Panc1 (cell line): ENCODE measurements around the gene ENTPD8. TPM values are rescaled to one million over a fixed set of nuclear protein-coding genes. Genes with fewer than 3 reads are reported as not detected.
A peak's percentile ranks its signal among the peaks of the same experiment; 100 is the strongest.

Source experiments
- ATAC-seq: fragments of 200-7000 bp; cut with Tn5 transposase; 2 replicates; pipeline ENCODE4 v1.9.1; 2020; ENCODE audit warnings: mild to moderate bottlenecking, moderate library complexity
- BruUV-seq: library from RNA; stranded (reverse); fragments of 400-500 nt; replicated peaks from 2 replicates; lab custom pipeline; 2021; lab: Mats Ljungman, UMichigan
- CTCF ChIA-PET: fragments of 300-600 bp; sonication (Branson Sonifier 250); formaldehyde crosslinking; loops from one replicate; lab custom pipeline; 2022; ENCODE audit warnings: antibody characterized with exemption; lab: Charles Lee
- POLR2A ChIA-PET: fragments of 300-600 bp; sonication (Branson Sonifier 250); formaldehyde crosslinking; loops from one replicate; lab custom pipeline; 2022; ENCODE audit warnings: antibody characterized with exemption; lab: Charles Lee
- DNase-seq: peaks from one replicate; pipeline ENCODE4 v3.0.0-alpha.2; 2010; ENCODE audit warnings: low read depth, low spot score
- H3K27ac ChIP-seq: 2 replicates; pipeline ENCODE4 v1.5.1; 2011; ENCODE audit warnings: mild to moderate bottlenecking, low read length, inconsistent platforms
- H3K27me3 ChIP-seq: fragments of 200-500 bp; sonication (Bioruptor generic); 2 replicates; pipeline ENCODE4 v1.6.0; 2014; ENCODE audit warnings: low read length, inconsistent platforms; ENCODE audit not compliant: control insufficient read depth, insufficient read depth
- H3K36me3 ChIP-seq: fragments of 200-500 bp; sonication (Bioruptor generic); 2 replicates; pipeline ENCODE4 v1.5.1; 2014; ENCODE audit warnings: inconsistent platforms, mild to moderate bottlenecking, low read length, moderate library complexity; ENCODE audit not compliant: control insufficient read depth, insufficient read depth
- H3K4me1 ChIP-seq: 2 replicates; pipeline ENCODE4 v1.5.1; 2011; ENCODE audit warnings: inconsistent platforms, mild to moderate bottlenecking, low read length, moderate library complexity; ENCODE audit not compliant: control insufficient read depth, insufficient read depth
- H3K4me3 ChIP-seq, 2 experiments: 2 replicates each; pipeline ENCODE4 v1.5.1; 2011 to 2012; ENCODE audit warnings: low read depth in 2 of 2, low read length in 2 of 2, mild to moderate bottlenecking in 2 of 2, inconsistent platforms in 1 of 2, moderate library complexity in 1 of 2
- H3K9me3 ChIP-seq: fragments of 200-500 bp; sonication (Bioruptor generic); 2 replicates; pipeline ENCODE4 v1.5.1; 2014; ENCODE audit warnings: low read depth, mild to moderate bottlenecking, inconsistent platforms, low read length, moderate library complexity; ENCODE audit not compliant: control insufficient read depth, insufficient read depth
- POLR2AphosphoS5 ChIP-seq: IDR thresholded peaks from 2 replicates; pipeline ENCODE4 v1.6.1; 2012; ENCODE audit warnings: mild to moderate bottlenecking, low read depth, low read length, moderate library complexity
- SIN3A ChIP-seq: IDR thresholded peaks from 2 replicates; pipeline ENCODE4 v1.6.1; 2012; ENCODE audit warnings: low read depth, mild to moderate bottlenecking, low read length, moderate library complexity, borderline replicate concordance; ENCODE audit not compliant: insufficient read depth
- TCF7L2 ChIP-seq: IDR thresholded peaks from 2 replicates; pipeline ENCODE4 v1.6.1; 2011; ENCODE audit warnings: mild to moderate bottlenecking, low read depth, low read length, inconsistent platforms
- in situ Hi-C: cut with HindIII; loops from 2 replicates; pipeline ENCODE4 v1.10.0; 2016; ENCODE audit warnings: low sequenced_read_pairs, low pct_unique_long_range_greater_than_20kb
- intact Hi-C: fragments of 100-400 bp; cut with micrococcal nuclease; formaldehyde crosslinking; loops from one replicate; pipeline ENCODE4 v1.10.0; 2022; ENCODE audit not compliant: unreplicated experiment
- total RNA-seq: library from RNA; stranded (reverse); gene quantifications from one replicate; pipeline ENCODE4 v1.2.1, GENCODE V29; 2021; ENCODE audit not compliant: unreplicated experiment
- TF ChIP-seq, protein P1 (sequence below), 2 experiments: IDR thresholded peaks; 2 replicates each; pipeline ENCODE4 v1.6.1; 2011 to 2012; ENCODE audit warnings: low read depth in 2 of 2, control low read depth in 1 of 2, low read length in 1 of 2, mild to moderate bottlenecking in 1 of 2, moderate library complexity in 1 of 2; ENCODE audit not compliant: insufficient read depth in 1 of 2
- TF ChIP-seq, protein P2 (sequence below): fragments of 450-650 bp; IDR thresholded peaks from 2 replicates; pipeline ENCODE4 v1.5.1; 2017; ENCODE audit warnings: mild to moderate bottlenecking

Gene ENTPD8
- total RNA-seq, 1 experiment from 2014 or later = 3.9 TPM

DNA sequence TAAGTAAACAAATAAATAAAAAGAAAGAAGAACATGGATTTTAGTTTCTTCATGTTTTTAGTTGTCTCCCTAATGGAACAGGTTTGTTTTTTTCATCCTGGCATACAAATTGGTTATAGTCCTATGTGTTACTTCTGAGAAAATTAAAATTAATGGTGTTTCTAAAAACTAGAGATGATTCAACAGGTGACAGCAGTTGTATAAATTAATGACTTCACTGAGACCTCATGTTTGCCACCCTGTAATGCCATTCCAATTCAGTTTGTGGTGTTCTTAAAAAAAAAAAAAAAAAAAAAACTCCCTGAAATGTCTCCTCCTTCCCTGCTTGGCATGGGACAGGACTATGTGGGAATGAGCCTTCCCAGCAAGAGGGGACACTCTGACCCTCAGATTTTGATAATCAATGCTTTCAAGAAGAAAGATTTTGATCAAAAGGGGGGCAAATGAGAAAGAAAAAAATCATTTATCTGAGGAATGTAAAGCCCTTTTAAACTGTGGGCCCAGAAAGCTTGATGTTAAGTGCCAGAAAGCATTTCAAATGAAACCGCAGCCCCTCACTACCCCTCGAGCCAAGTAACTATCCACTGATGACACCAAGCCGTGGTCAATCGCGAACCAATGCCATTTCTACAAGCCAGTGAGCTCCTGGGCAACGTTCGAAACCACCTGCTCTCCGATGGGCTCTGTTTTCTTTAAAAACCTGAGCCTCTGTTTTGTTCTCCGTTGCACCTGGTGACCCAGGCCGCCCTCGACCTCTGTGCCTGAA is 19.1 kb downstream of the ENTPD8 start:
- TSS peak; percentile 87 for BruUV-seq
- POLR2A ChIA-PET = no interaction called here
- TF ChIP-seq POLR2AphosphoS5 (no peak), TCF7L2 (no peak), SIN3A (no peak)
- TF ChIP-seq, protein P1, sequence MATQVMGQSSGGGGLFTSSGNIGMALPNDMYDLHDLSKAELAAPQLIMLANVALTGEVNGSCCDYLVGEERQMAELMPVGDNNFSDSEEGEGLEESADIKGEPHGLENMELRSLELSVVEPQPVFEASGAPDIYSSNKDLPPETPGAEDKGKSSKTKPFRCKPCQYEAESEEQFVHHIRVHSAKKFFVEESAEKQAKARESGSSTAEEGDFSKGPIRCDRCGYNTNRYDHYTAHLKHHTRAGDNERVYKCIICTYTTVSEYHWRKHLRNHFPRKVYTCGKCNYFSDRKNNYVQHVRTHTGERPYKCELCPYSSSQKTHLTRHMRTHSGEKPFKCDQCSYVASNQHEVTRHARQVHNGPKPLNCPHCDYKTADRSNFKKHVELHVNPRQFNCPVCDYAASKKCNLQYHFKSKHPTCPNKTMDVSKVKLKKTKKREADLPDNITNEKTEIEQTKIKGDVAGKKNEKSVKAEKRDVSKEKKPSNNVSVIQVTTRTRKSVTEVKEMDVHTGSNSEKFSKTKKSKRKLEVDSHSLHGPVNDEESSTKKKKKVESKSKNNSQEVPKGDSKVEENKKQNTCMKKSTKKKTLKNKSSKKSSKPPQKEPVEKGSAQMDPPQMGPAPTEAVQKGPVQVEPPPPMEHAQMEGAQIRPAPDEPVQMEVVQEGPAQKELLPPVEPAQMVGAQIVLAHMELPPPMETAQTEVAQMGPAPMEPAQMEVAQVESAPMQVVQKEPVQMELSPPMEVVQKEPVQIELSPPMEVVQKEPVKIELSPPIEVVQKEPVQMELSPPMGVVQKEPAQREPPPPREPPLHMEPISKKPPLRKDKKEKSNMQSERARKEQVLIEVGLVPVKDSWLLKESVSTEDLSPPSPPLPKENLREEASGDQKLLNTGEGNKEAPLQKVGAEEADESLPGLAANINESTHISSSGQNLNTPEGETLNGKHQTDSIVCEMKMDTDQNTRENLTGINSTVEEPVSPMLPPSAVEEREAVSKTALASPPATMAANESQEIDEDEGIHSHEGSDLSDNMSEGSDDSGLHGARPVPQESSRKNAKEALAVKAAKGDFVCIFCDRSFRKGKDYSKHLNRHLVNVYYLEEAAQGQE (IDR thresholded peaks at IDR 0.05; ENCODE audit: insufficient read depth in 1 of 2, low read depth in 2 of 2, low read length in 1 of 2) = no peak
- TF ChIP-seq, protein P2, sequence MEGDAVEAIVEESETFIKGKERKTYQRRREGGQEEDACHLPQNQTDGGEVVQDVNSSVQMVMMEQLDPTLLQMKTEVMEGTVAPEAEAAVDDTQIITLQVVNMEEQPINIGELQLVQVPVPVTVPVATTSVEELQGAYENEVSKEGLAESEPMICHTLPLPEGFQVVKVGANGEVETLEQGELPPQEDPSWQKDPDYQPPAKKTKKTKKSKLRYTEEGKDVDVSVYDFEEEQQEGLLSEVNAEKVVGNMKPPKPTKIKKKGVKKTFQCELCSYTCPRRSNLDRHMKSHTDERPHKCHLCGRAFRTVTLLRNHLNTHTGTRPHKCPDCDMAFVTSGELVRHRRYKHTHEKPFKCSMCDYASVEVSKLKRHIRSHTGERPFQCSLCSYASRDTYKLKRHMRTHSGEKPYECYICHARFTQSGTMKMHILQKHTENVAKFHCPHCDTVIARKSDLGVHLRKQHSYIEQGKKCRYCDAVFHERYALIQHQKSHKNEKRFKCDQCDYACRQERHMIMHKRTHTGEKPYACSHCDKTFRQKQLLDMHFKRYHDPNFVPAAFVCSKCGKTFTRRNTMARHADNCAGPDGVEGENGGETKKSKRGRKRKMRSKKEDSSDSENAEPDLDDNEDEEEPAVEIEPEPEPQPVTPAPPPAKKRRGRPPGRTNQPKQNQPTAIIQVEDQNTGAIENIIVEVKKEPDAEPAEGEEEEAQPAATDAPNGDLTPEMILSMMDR = no peak

DNA sequence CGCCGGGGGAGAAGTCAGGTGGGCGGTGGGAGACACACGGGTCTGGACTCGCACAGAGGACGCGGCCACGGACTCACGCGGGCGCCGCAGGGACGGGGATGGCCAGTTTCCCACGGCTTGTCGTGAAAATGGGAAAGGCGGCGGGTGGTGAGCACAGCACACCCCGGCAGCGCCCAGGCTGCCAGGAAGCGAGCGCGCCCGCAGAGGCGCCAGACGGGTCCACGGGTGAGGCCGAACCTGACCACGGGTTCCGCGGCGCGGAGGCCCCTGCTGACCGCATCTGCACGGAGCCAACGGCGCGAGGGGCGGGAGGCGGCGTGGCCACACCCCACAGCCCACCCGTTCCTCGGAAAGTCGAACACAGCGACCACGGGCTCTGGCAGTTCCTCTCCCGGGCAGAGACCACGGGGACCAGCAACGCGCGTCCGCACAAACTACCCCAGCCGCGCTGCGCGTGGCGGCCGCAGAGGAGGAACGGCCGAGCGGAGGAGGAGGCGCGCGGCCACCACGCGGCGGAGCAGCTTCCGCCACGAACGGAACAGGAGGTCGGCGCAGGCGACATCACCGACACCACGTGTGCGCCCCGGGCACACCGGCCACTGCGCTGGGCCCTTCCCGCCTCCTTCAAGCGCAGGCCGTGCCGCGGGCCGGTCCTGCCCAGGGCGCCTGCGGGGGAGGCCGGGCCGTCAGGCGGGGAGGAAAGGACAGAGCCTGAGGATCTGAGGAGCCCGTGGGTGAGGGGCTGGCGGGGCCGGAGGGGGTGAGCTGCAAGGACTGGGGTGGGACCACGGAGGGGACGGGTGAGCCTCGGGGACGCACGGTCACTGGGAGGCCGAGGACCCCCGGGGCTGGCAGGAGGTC is 23.8 kb downstream of the ENTPD8 start:
- in situ Hi-C loops = no loop called here
- no peak for ATAC-seq
- ChIA-PET POLR2A (no interaction called here), CTCF (interaction anchor here (0.6 kb wide), 1 partner anchor 128 kb away, joined by 4 read pairs; no protein-coding TSS in a partner anchor)
- Histone ChIP-seq H3K4me1 (peaks cover 18% of the 10 kb centered on the region), H3K27me3 (no peaks in the 10 kb centered on the region), H3K9me3 (no peaks in the 10 kb centered on the region), H3K4me3 (no peak overlapping the region), H3K27ac (no peak overlapping the region), H3K36me3 (peaks cover 1% of the 10 kb centered on the region; the same call in 1 of the 2 replicates)
- BruUV-seq = no TSS peak
- TF ChIP-seq SIN3A (no peak), POLR2AphosphoS5 (no peak)
- TF ChIP-seq, protein P1 (IDR thresholded peaks at IDR 0.05; ENCODE audit: insufficient read depth in 1 of 2, low read depth in 2 of 2, low read length in 1 of 2) = no peak
- TF ChIP-seq, protein P2 = no peak
- intact Hi-C loops = no loop called here
- no peak for DNase-seq

More for the DNA sequence above, 19.1 kb downstream of the ENTPD8 start:
- no peaks in the 10 kb centered on the region for H3K9me3 ChIP-seq
- H3K4me3 ChIP-seq = peak overlapping the region; percentile 75 to 79
- ATAC-seq = no peak
- CTCF ChIA-PET = interaction anchor here (1.4 kb wide), 1 partner anchor 9 kb away, joined by 4 read pairs; no protein-coding TSS in a partner anchor
- in situ Hi-C loops (no loop called here), intact Hi-C loops (loop anchor here (10.0 kb wide), 1 partner anchor 127 kb away; no protein-coding TSS in a partner anchor)
- no peaks in the 10 kb centered on the region for H3K27me3 ChIP-seq
- H3K27ac ChIP-seq = peak overlapping the region; percentile 86
- DNase-seq = no peak
- H3K36me3 ChIP-seq = peaks cover 4% of the 10 kb centered on the region; the same call in 1 of the 2 replicates
- H3K4me1 ChIP-seq = peaks cover 6% of the 10 kb centered on the region
